ENCODE measurements around the gene KIAA0319L. TPM values are rescaled to one million over a fixed set of nuclear protein-coding genes. Genes with fewer than 3 reads are reported as not detected.

KIAA0319L gene
- total RNA-seq (10 to 100 TPM; 58.8 to 79.0 TPM), total RNA-seq (119 to 121 reads per million in 2 donors)

GRCh38 chr1:35557118-35557610 is at the start of gene KIAA0319L:
Gene KIAA0319L (minus strand): TSS chr1:35557403. CDS start chr1:35554491, 2,912 bp downstream.
- H3K4me1 Mint-ChIP-seq: peaks cover 48% of the 10 kb centered on the region

GRCh38 chr1:35605867-35606182 is 48.6 kb upstream of the KIAA0319L start:
- H3K27me3 Mint-ChIP-seq: no peaks in the 10 kb centered on the region

More at GRCh38 chr1:35557118-35557610, at the start of gene KIAA0319L:
- Mint-ChIP-seq H3K36me3 (ENCODE audit: low read depth) (peaks cover 2% of the 10 kb centered on the region), H3K27ac (peak within 1 kb of the TSS; percentile 98), H3K27me3 (no peaks in the 10 kb centered on the region), H3K4me3 (peak within 1 kb of the TSS; percentile 98)
- ATAC-seq (peak; percentile 71), DNase-seq (no peak)
- no peaks in the 10 kb centered on the region for H3K9me3 ChIP-seq (ENCODE audit: control insufficient read depth, low read length, poor library complexity, severe bottlenecking)

GRCh38 chr1:35605071-35605866 is 48.1 kb upstream of the KIAA0319L start:
- peaks cover 7% of the 10 kb centered on the region for H3K4me1 Mint-ChIP-seq
- DNase-seq: no peak
- no peaks in the 10 kb centered on the region for H3K9me3 ChIP-seq (ENCODE audit: control insufficient read depth, low read length, poor library complexity, severe bottlenecking)
- peaks cover 3% of the 10 kb centered on the region for H3K36me3 Mint-ChIP-seq (ENCODE audit: low read depth)
- H3K27me3 Mint-ChIP-seq: no peaks in the 10 kb centered on the region
- ATAC-seq: no peak
- no peak overlapping the region for H3K4me3 Mint-ChIP-seq
- H3K27ac Mint-ChIP-seq: peak overlapping the region; percentile 65

More at GRCh38 chr1:35605867-35606182, 48.6 kb upstream of the KIAA0319L start:
- Mint-ChIP-seq H3K27ac (peak overlapping the region; percentile 65), H3K4me3 (no peak overlapping the region), H3K36me3 (ENCODE audit: low read depth) (peaks cover 3% of the 10 kb centered on the region), H3K4me1 (peaks cover 8% of the 10 kb centered on the region)
- no peaks in the 10 kb centered on the region for H3K9me3 ChIP-seq (ENCODE audit: control insufficient read depth, low read length, poor library complexity, severe bottlenecking)
- ATAC-seq: no peak
- DNase-seq: no peak

GRCh38 chr1:35603941-35604340 is 46.7 kb upstream of the KIAA0319L start:
- H3K4me3 Mint-ChIP-seq: no peak overlapping the region
- no peak for DNase-seq
- peaks cover 7% of the 10 kb centered on the region for H3K4me1 Mint-ChIP-seq
- H3K27ac Mint-ChIP-seq: no peak overlapping the region
- peaks cover 6% of the 10 kb centered on the region for H3K36me3 Mint-ChIP-seq (ENCODE audit: low read depth)
- H3K9me3 ChIP-seq (ENCODE audit: control insufficient read depth, low read length, poor library complexity, severe bottlenecking): no peaks in the 10 kb centered on the region
- H3K27me3 Mint-ChIP-seq: no peaks in the 10 kb centered on the region
- no peak for ATAC-seq

- Mint-ChIP-seq H3K27ac (no peak overlapping the region), H3K4me1 (peaks cover 7% of the 10 kb centered on the region), H3K36me3 (ENCODE audit: low read depth) (peaks cover 6% of the 10 kb centered on the region), H3K4me3 (no peak overlapping the region), H3K27me3 (no peaks in the 10 kb centered on the region)
- H3K9me3 ChIP-seq (ENCODE audit: control insufficient read depth, low read length, poor library complexity, severe bottlenecking): no peaks in the 10 kb centered on the region
- DNase-seq (no peak), ATAC-seq (no peak)
Measured at GRCh38 chr1:35603468-35603867, 46.3 kb upstream of the KIAA0319L start.

- H3K27ac Mint-ChIP-seq: no peak overlapping the region
- no peak for DNase-seq
- H3K4me3 Mint-ChIP-seq: no peak overlapping the region
- H3K4me1 Mint-ChIP-seq: peaks cover 7% of the 10 kb centered on the region
- ATAC-seq: no peak
- no peaks in the 10 kb centered on the region for H3K9me3 ChIP-seq (ENCODE audit: control insufficient read depth, low read length, poor library complexity, severe bottlenecking)
- H3K27me3 Mint-ChIP-seq: no peaks in the 10 kb centered on the region
- peaks cover 4% of the 10 kb centered on the region for H3K36me3 Mint-ChIP-seq (ENCODE audit: low read depth)
Measured at GRCh38 chr1:35600593-35600992, 43.4 kb upstream of the KIAA0319L start.

- H3K36me3 Mint-ChIP-seq (ENCODE audit: low read depth): peaks cover 4% of the 10 kb centered on the region
- peaks cover 7% of the 10 kb centered on the region for H3K4me1 Mint-ChIP-seq
- no peak overlapping the region for H3K27ac Mint-ChIP-seq
- no peak overlapping the region for H3K4me3 Mint-ChIP-seq
- H3K27me3 Mint-ChIP-seq: no peaks in the 10 kb centered on the region
- DNase-seq: no peak
- H3K9me3 ChIP-seq (ENCODE audit: control insufficient read depth, low read length, poor library complexity, severe bottlenecking): no peaks in the 10 kb centered on the region
- no peak for ATAC-seq
Measured at GRCh38 chr1:35599411-35599810, 42.2 kb upstream of the KIAA0319L start.

- Mint-ChIP-seq H3K27me3 (no peaks in the 10 kb centered on the region), H3K4me3 (no peak overlapping the region), H3K27ac (no peak overlapping the region), H3K4me1 (peaks cover 7% of the 10 kb centered on the region), H3K36me3 (ENCODE audit: low read depth) (peaks cover 4% of the 10 kb centered on the region)
- H3K9me3 ChIP-seq (ENCODE audit: control insufficient read depth, low read length, poor library complexity, severe bottlenecking): no peaks in the 10 kb centered on the region
- no peak for DNase-seq
- ATAC-seq: no peak
Measured at GRCh38 chr1:35598895-35599294, 41.7 kb upstream of the KIAA0319L start.

GRCh38 chr1:35597870-35598269 is 40.7 kb upstream of the KIAA0319L start:
- no peaks in the 10 kb centered on the region for H3K9me3 ChIP-seq (ENCODE audit: control insufficient read depth, low read length, poor library complexity, severe bottlenecking)
- no peak for DNase-seq
- Mint-ChIP-seq H3K4me1 (peaks cover 8% of the 10 kb centered on the region), H3K27me3 (no peaks in the 10 kb centered on the region), H3K36me3 (ENCODE audit: low read depth) (peaks cover 4% of the 10 kb centered on the region), H3K27ac (no peak overlapping the region), H3K4me3 (no peak overlapping the region)
- no peak for ATAC-seq

GRCh38 chr1:35595684-35596083 is 38.5 kb upstream of the KIAA0319L start:
- no peak for ATAC-seq
- Mint-ChIP-seq H3K4me1 (peaks cover 13% of the 10 kb centered on the region), H3K36me3 (ENCODE audit: low read depth) (peaks cover 6% of the 10 kb centered on the region), H3K27ac (no peak overlapping the region), H3K4me3 (no peak overlapping the region), H3K27me3 (no peaks in the 10 kb centered on the region)
- DNase-seq: no peak
- no peaks in the 10 kb centered on the region for H3K9me3 ChIP-seq (ENCODE audit: control insufficient read depth, low read length, poor library complexity, severe bottlenecking)

- DNase-seq (no peak), ATAC-seq (no peak)
- Mint-ChIP-seq H3K36me3 (ENCODE audit: low read depth) (peaks cover 7% of the 10 kb centered on the region), H3K27me3 (no peaks in the 10 kb centered on the region), H3K4me1 (peaks cover 20% of the 10 kb centered on the region), H3K4me3 (no peak overlapping the region), H3K27ac (peak overlapping the region; percentile 3)
- H3K9me3 ChIP-seq (ENCODE audit: control insufficient read depth, low read length, poor library complexity, severe bottlenecking): no peaks in the 10 kb centered on the region
Measured at GRCh38 chr1:35594005-35594760, 37.0 kb upstream of the KIAA0319L start.

GRCh38 chr1:35592991-35593769 is 36.0 kb upstream of the KIAA0319L start:
- Mint-ChIP-seq H3K36me3 (ENCODE audit: low read depth) (peaks cover 7% of the 10 kb centered on the region), H3K4me1 (peaks cover 22% of the 10 kb centered on the region), H3K4me3 (no peak overlapping the region), H3K27me3 (no peaks in the 10 kb centered on the region), H3K27ac (no peak overlapping the region)
- DNase-seq (no peak), ATAC-seq (no peak)
- no peaks in the 10 kb centered on the region for H3K9me3 ChIP-seq (ENCODE audit: control insufficient read depth, low read length, poor library complexity, severe bottlenecking)

GRCh38 chr1:35591211-35591610 is 34.0 kb upstream of the KIAA0319L start:
- Mint-ChIP-seq H3K4me3 (no peak overlapping the region), H3K27me3 (no peaks in the 10 kb centered on the region), H3K36me3 (ENCODE audit: low read depth) (peaks cover 7% of the 10 kb centered on the region), H3K27ac (no peak overlapping the region), H3K4me1 (peaks cover 15% of the 10 kb centered on the region)
- no peak for ATAC-seq
- H3K9me3 ChIP-seq (ENCODE audit: control insufficient read depth, low read length, poor library complexity, severe bottlenecking): no peaks in the 10 kb centered on the region
- DNase-seq: no peak

Measured in T-helper 17 cell (primary cell).